Vagina (tissue), 2 donors: ENCODE results near the gene WDFY2.

Source experiments
- CTCF ChIP-seq, 3 experiments: fragments of 450-650 bp in 2 of 3; fragments of 200-600 bp in 1 of 3; sonication (generic) in 1 of 3; IDR thresholded peaks; one replicate each; pipeline ENCODE4 v1.5.1; 2017 to 2019; ENCODE audit warnings: antibody characterized with exemption in 3 of 3, mild to moderate bottlenecking in 2 of 3, moderate library complexity in 2 of 3
- POLR2A ChIP-seq, 2 donors: fragments of 450-650 bp; IDR thresholded peaks; one replicate each; pipeline ENCODE4 v1.6.1; 2017; ENCODE audit warnings: antibody characterized with exemption in 2 of 2, mild to moderate bottlenecking in 2 of 2, moderate library complexity in 2 of 2
- POLR2AphosphoS5 ChIP-seq, 2 donors: sonication (generic); formaldehyde crosslinking; IDR thresholded peaks; one replicate each; pipeline ENCODE4 v1.9.0; 2017; ENCODE audit warnings: antibody characterized with exemption in 2 of 2, mild to moderate bottlenecking in 2 of 2, low read depth in 1 of 2; ENCODE audit not compliant: insufficient read depth in 1 of 2

- TF ChIP-seq POLR2AphosphoS5 (IDR thresholded peaks at IDR 0.05; ENCODE audit: insufficient read depth in 1 of 2, low read depth in 1 of 2) (no peak), CTCF (IDR thresholded peaks at IDR 0.05) (no peak), POLR2A (IDR thresholded peaks at IDR 0.05) (no peak)
Measured at GRCh38 chr13:51689663-51689996, 105.4 kb downstream of the WDFY2 start.
